Esophagus muscularis mucosa (tissue), 4 donors: ENCODE measurements around the gene CKMT1A. TPM values are rescaled to one million over a fixed set of nuclear protein-coding genes. Genes with fewer than 3 reads are reported as not detected.
"Not testable (repeated sequence)": the region's sequence is repeated elsewhere in the genome, so short reads cannot be mapped to it uniquely, and the experiment has no call there.

Source experiments
- DNase-seq: peaks from one replicate; pipeline ENCODE4 v3.0.0-alpha.2; 2017; ENCODE audit errors: extremely low spot score
- H3K27ac ChIP-seq, 4 donors: fragments of 200-600 bp; sonication (generic); replicated peaks in 1 of 4; 1 replicate in 3 of 4; 2 replicates in 1 of 4; pipeline ENCODE4 v1.5.1; 2016 to 2019; ENCODE audit warnings: mild to moderate bottlenecking in 1 of 4
- H3K27me3 ChIP-seq, 4 donors: fragments of 200-600 bp; sonication (generic); one replicate each; pipeline versions ENCODE4 v1.5.1 to v1.6.0; 2016 to 2019
- H3K36me3 ChIP-seq, 4 donors: fragments of 200-600 bp; sonication (generic); one replicate each; pipeline ENCODE4 v1.5.1; 2016 to 2019
- H3K4me1 ChIP-seq, 4 donors: fragments of 200-600 bp; sonication (generic); one replicate each; pipeline ENCODE4 v1.5.1; 2016 to 2019
- H3K4me3 ChIP-seq, 4 donors: fragments of 200-600 bp; sonication (generic); 1 replicate in 2 of 4; 2 replicates in 2 of 4; pipeline ENCODE4 v1.5.1; 2016 to 2019; ENCODE audit warnings: mild to moderate bottlenecking in 4 of 4, moderate library complexity in 1 of 4
- H3K9me3 ChIP-seq, 4 donors: fragments of 200-600 bp; sonication (generic); 1 replicate in 3 of 4; 2 replicates in 1 of 4; pipeline ENCODE4 v1.5.1; 2016 to 2019
- CTCF ChIP-seq, 3 experiments: fragments of 200-600 bp in 2 of 3; fragments of 450-650 bp in 1 of 3; sonication (generic) in 2 of 3; IDR thresholded peaks; one replicate each; pipeline ENCODE4 v1.5.1; 2017 to 2019; ENCODE audit warnings: antibody characterized with exemption in 3 of 3, mild to moderate bottlenecking in 2 of 3, moderate library complexity in 1 of 3
- EP300 ChIP-seq: sonication (generic); formaldehyde crosslinking; IDR thresholded peaks from one replicate; pipeline ENCODE4 v1.6.1; 2017; ENCODE audit warnings: antibody characterized with exemption
- POLR2A ChIP-seq: fragments of 450-650 bp; IDR thresholded peaks from one replicate; pipeline ENCODE4 v1.6.1; 2017; ENCODE audit warnings: antibody characterized with exemption, moderate library complexity, mild to moderate bottlenecking, low read depth
- POLR2AphosphoS5 ChIP-seq, 2 donors: sonication (generic); formaldehyde crosslinking; IDR thresholded peaks; one replicate each; pipeline ENCODE4 v1.6.1; 2017; ENCODE audit warnings: antibody characterized with exemption in 2 of 2
- WGBS: methylation state at CpG from one replicate; pipeline ENCODE4 v1.1.5; 2018; 5-methylcytosine and 5-hydroxymethylcytosine counted together
- intact Hi-C: fragments of 100-400 bp; cut with DNase I; formaldehyde crosslinking; loops from one replicate; pipeline ENCODE4 v1.15.1; 2023
- total RNA-seq, 4 donors: library from RNA; depleted of rRNA; stranded (reverse); fragments of >200 nt; gene quantifications; one replicate each; pipeline versions ENCODE4 v1.1.0 to v1.2.1, GENCODE V29; 2016

Gene CKMT1A
- total RNA-seq = under 1 TPM in 1 of 4 donors, not detected in 3; 0.17 TPM

- WGBS = no CpG with 5 or more reads among the region's 43 CpGs
These were observed at the start of gene CKMT1A for GRCh38 chr15:43693148-43694022. Gene CKMT1A, plus strand, starts transcription at chr15:43693859. Its CDS starts 192 bp downstream, at chr15:43694051.

GRCh38 chr15:43648649-43649429, 44.8 kb upstream of the CKMT1A start, which contains the start of gene CATSPER2:
Gene CATSPER2, minus strand, starts transcription at chr15:43648844. Its CDS starts 783 bp downstream, at chr15:43648061.
- H3K4me1 ChIP-seq = no peaks in the 10 kb centered on the region
- TF ChIP-seq EP300 (no peak), POLR2AphosphoS5 (IDR thresholded peaks at IDR 0.05) (no peak), POLR2A (no peak), CTCF (IDR thresholded peaks at IDR 0.05) (no peak)
- H3K36me3 ChIP-seq = peaks cover 3 to 30% (median 20%) of the 10 kb centered on the region in 4 donors
- no peak for DNase-seq
- no peak within 1 kb of the TSS for H3K4me3 ChIP-seq
- WGBS = 88% methylated on average over 65 of the region's 85 CpGs
- no peaks in the 10 kb centered on the region for H3K9me3 ChIP-seq
- no peak within 1 kb of the TSS for H3K27ac ChIP-seq
- intact Hi-C loops = no loop called here
- no peaks in the 10 kb centered on the region for H3K27me3 ChIP-seq

More at GRCh38 chr15:43693148-43694022, at the start of gene CKMT1A:
- H3K9me3 ChIP-seq, DNase-seq, H3K27ac ChIP-seq, H3K4me3 ChIP-seq, H3K27me3 ChIP-seq, intact Hi-C loops, H3K36me3 ChIP-seq, H3K4me1 ChIP-seq: not testable (repeated sequence)

GRCh38 chr15:43649430-43649926, 44.2 kb upstream of the CKMT1A start:
- H3K27me3 ChIP-seq, H3K4me3 ChIP-seq, H3K4me1 ChIP-seq, H3K9me3 ChIP-seq, intact Hi-C loops, H3K27ac ChIP-seq, DNase-seq: not testable (repeated sequence)
- peaks cover 3 to 30% (median 20%) of the 10 kb centered on the region in 4 donors for H3K36me3 ChIP-seq
- WGBS = 99% methylated on average over 14 of the region's 16 CpGs

DNA sequence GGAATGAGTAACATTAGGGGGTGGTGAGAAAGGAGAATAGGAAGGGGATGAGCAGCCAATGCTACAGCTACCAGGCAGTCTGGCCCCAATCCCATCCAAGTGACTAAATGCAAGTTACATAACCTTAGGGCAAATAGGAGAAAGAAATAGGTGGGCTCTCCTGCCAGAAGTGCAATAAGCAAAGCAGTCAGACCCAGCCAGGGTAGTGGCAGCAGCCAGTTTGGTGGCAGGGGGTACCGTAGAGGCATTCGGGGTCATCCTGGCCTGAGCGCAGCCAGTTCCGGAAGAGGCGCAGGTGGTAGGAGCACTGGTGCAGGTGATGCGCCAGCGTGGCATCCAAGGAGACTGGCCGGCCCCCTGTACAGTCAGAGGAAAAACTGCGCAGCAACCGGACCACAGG, 33.9 kb upstream of the CKMT1A start:
- H3K36me3 ChIP-seq, intact Hi-C loops, DNase-seq, H3K4me1 ChIP-seq, H3K4me3 ChIP-seq, H3K9me3 ChIP-seq, H3K27me3 ChIP-seq, H3K27ac ChIP-seq: not testable (repeated sequence)
- WGBS = no CpG with 5 or more reads among the region's 10 CpGs

DNA sequence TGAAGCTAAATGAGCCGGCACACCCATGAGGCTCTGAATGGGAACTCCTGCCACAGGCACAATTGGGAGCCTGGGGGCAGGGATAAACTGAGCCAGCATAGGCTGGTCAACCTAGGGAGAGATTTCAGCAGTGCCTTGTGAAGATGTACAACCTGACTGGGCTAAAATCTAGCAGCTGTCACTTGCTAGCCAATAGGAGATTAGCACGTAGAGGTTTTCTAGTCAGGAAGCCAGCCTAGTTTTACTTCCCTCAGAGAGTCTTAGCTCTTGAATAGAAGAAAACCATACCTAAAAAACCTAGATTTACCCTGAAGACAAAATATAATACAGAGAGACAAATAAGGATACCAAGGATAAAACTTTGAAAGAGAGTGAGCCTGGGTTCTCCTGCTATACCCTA, 31.4 kb upstream of the CKMT1A start:
- H3K4me1 ChIP-seq, DNase-seq, H3K9me3 ChIP-seq, H3K36me3 ChIP-seq, H3K27me3 ChIP-seq, intact Hi-C loops, H3K27ac ChIP-seq, H3K4me3 ChIP-seq: not testable (repeated sequence)
- no CpG with 5 or more reads among the region's 2 CpGs for WGBS

DNA sequence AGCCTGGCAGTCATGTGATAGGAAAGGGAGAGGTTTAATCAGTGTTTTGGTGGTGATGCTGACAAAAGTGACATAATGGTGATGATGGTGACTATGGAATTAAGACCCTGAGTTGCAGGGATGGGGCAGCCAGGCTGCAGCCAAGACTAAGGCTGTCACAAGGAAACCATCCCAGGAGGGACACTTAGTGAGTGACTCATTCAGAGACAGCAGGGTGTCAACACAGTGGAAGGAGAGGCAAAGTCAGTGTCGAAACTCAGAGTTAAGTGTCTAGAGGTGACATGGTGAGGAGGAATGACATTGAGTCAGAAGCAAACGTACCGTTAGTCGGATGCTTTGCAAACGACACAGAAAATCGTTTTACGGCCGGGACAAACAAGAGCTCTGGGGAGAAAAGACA, 30.3 kb upstream of the CKMT1A start:
- H3K9me3 ChIP-seq, H3K4me1 ChIP-seq, H3K36me3 ChIP-seq, H3K4me3 ChIP-seq, intact Hi-C loops, DNase-seq, H3K27ac ChIP-seq, H3K27me3 ChIP-seq: not testable (repeated sequence)
- no CpG with 5 or more reads among the region's 8 CpGs for WGBS

GRCh38 chr15:43666177-43666576, 27.5 kb upstream of the CKMT1A start:
- WGBS = 60% methylated on average over 1 of the region's 1 CpG
- H3K27me3 ChIP-seq, DNase-seq, H3K27ac ChIP-seq, H3K4me1 ChIP-seq, H3K36me3 ChIP-seq, intact Hi-C loops, H3K4me3 ChIP-seq, H3K9me3 ChIP-seq: not testable (repeated sequence)

DNA sequence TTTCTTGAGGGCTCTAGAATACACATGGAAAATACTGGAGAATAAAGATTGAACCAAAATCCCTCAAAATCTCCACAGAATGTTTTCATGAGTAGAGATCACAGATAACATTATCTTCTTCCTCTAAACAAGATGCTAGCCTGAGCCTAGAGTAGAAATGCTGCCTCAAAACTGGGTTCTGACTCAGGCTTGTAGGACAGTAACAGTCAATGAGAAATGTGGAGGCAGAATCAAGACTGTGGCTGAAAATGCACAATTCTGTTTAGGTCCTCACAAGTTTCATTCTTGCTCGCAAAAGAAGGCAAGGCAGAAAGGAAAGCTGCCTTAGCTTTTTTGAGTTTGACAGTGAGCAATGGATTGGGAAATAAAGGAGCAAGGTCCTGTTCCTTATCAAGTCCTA, 19.5 kb upstream of the CKMT1A start:
- H3K27me3 ChIP-seq, DNase-seq, H3K27ac ChIP-seq, H3K9me3 ChIP-seq, H3K4me1 ChIP-seq, intact Hi-C loops, H3K4me3 ChIP-seq, H3K36me3 ChIP-seq: not testable (repeated sequence)
- no CpG with 5 or more reads among the region's 1 CpG for WGBS

DNA sequence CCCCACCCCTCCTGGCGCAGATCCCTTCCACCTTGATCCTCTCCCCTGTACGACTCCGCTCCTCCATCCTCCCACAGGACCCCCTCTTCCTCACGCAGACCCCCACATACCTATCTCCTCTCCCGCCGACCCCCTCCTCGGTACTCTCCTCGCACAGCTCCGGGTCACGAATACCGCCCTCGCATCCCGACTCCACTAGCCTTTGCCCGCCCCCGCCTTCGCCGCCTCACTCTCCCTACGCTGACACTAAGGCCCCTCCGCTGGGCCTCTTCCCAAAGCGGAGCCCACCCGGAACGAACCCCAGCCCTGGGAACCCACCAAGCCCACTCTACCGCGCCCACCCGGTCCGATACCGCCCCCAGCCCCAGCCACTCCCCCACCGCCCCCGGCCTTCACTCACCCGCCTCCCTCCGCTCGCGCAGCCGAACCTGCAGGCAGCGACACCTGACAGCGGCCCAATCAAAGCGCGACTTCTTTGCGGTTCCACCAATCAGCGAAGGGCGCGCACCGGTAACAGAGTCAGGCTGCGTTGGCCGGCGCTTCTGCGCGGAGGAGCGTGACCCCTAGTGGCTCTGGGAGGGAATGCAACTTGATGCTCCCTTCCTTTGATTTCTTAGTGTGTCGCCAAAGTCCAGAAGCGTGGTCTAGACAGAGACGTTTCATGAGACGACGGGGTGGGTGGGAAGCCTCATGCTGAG, 3.9 kb upstream of the CKMT1A start:
- H3K36me3 ChIP-seq, intact Hi-C loops, H3K27me3 ChIP-seq, H3K9me3 ChIP-seq, H3K4me3 ChIP-seq, H3K4me1 ChIP-seq, H3K27ac ChIP-seq, DNase-seq: not testable (repeated sequence)
- WGBS = no CpG with 5 or more reads among the region's 54 CpGs

DNA sequence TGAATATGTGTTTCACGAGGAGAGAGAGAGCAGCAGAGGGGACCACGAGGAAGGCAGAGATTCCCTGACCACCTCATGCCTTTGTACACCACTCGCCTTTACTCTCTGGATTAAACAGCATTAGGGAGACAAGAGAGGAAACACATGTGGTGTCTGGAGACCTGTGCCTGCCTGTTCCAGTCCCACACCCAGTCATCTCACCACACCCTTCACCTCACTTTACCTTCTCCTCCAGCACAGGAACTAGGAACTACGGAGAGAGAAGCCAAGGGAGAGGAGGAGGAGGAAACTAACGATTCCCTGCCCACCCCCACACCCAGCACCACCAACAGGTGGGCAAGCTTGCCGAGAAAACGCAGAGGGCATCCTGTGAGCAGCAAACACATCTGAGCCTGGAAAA, 980 bp upstream of the CKMT1A start:
- intact Hi-C loops, H3K9me3 ChIP-seq, H3K27ac ChIP-seq: not testable (repeated sequence)

More for the DNA sequence above, 980 bp upstream of the CKMT1A start:
- H3K4me1 ChIP-seq, H3K4me3 ChIP-seq, DNase-seq, H3K36me3 ChIP-seq, H3K27me3 ChIP-seq: not testable (repeated sequence)
- WGBS = 40% methylated on average over 2 of the region's 7 CpGs
